H1 (cell line): Measurements from ENCODE around the gene MYLK2. TPM values are rescaled to one million over a fixed set of nuclear protein-coding genes. Genes with fewer than 3 reads are reported as not detected.

ENCODE experiments used
- CBX8 ChIP-seq: fragments of 300-800, 300-1000 bp; sonication (generic); IDR thresholded peaks from 2 replicates; pipeline ENCODE4 v1.7.1; 2016; ENCODE audit warnings: low read depth, low read length, borderline replicate concordance
- JUN ChIP-seq: IDR thresholded peaks from 2 replicates; pipeline ENCODE4 v1.6.1; 2011; ENCODE audit warnings: low read depth, mild to moderate bottlenecking, improper control_type of control experiment, low read length
- SIX5 ChIP-seq: IDR thresholded peaks from 2 replicates; pipeline ENCODE4 v1.6.1; 2011; ENCODE audit warnings: mild to moderate bottlenecking, low read depth, low read length
- SP2 ChIP-seq: IDR thresholded peaks from 2 replicates; pipeline ENCODE4 v1.6.1; 2012; ENCODE audit warnings: mild to moderate bottlenecking, low read length, inconsistent platforms
- polyA plus RNA-seq, 7 experiments: library from polyadenylated mRNA; depleted of rRNA in 3 of 7; stranded (reverse) in 5 of 7; unstranded in 2 of 7; fragments of >200 nt in 5 of 7; fragments of 200-250 nt in 2 of 7; gene quantifications; 1 replicate in 5 of 7; 2 replicates in 1 of 7; 4 replicates in 1 of 7; pipeline versions ENCODE4 v1.2.1 to v1.2.3, GENCODE V29; 2011 to 2013; ENCODE audit warnings: missing spikeins in 2 of 7, mixed read lengths in 2 of 7
- small RNA-seq: library from polyadenylated mRNA; stranded (forward); fragments of <200 nt; extraction: miRNeasy Mini kit (QIAGEN cat#:217004); gene quantifications from one replicate; pipeline ENCODE3, GENCODE V24; 2013; ENCODE audit not compliant: insufficient read depth
- total RNA-seq: library from RNA; stranded (reverse); fragmentation: NEBNext Ultra II Directional; extraction: Animal tissue kit (Norgen Biotek cat#: 25700); gene quantifications from 2 replicates; pipeline ENCODE4 v1.2.1, GENCODE V29; 2021

Gene MYLK2
- total and polyA plus RNA-seq, 2 of the 8 experiments (the other 6 are each of a cell fraction or from before 2014, with no cell fraction given), result 0.22 to 0.26 TPM

- TF ChIP-seq CBX8 (no peak), JUN (no peak), SIX5 (no peak), SP2 (no peak)
Observed at GRCh38 chr20:31883829-31884228, 64.7 kb downstream of the MYLK2 start (continued).

Small RNA genes lying within 50 kb of the gene (small RNA-seq; reads per million reads assigned to genes)
- gene AL160175.1, result not detected

Other genes starting within 250 kb of the MYLK2 start
- 120 and 131 TPM in 2 replicates for gene ID1, start 214.1 kb upstream of the MYLK2 start, total RNA-seq
- gene ID1, start 214.1 kb upstream of the MYLK2 start, polyA plus RNA-seq (2011; rRNA removed), result 357 and 566 TPM in 2 replicates
- gene COX4I2, start 181.4 kb upstream of the MYLK2 start, total RNA-seq, result not detected in 2 replicates
- gene COX4I2, start 181.4 kb upstream of the MYLK2 start, polyA plus RNA-seq (2011; rRNA removed), result 0.26 and 0.97 TPM in 2 replicates
- gene BCL2L1, start 96.5 kb upstream of the MYLK2 start, total RNA-seq, result 64.9 and 66.0 TPM in 2 replicates
- 66.1 and 94.4 TPM in 2 replicates for gene BCL2L1, start 96.5 kb upstream of the MYLK2 start, polyA plus RNA-seq (2011; rRNA removed)
- gene TPX2, start 80.1 kb upstream of the MYLK2 start, total RNA-seq, result 122 and 125 TPM in 2 replicates
- gene TPX2, start 80.1 kb upstream of the MYLK2 start, polyA plus RNA-seq (2011; rRNA removed), result 36.5 and 43.6 TPM in 2 replicates
- not detected in 2 replicates for gene FOXS1, start 26.2 kb downstream of the MYLK2 start, total RNA-seq
- gene FOXS1, start 26.2 kb downstream of the MYLK2 start, polyA plus RNA-seq (2011; rRNA removed), result 0.45 and 0.47 TPM in 2 replicates
- 0.91 and 1.0 TPM in 2 replicates for gene DUSP15, start 51.2 kb downstream of the MYLK2 start, total RNA-seq
- 3.2 and 6.0 TPM in 2 replicates for gene DUSP15, start 51.2 kb downstream of the MYLK2 start, polyA plus RNA-seq (2011; rRNA removed)
- not detected in 2 replicates for gene TTLL9, start 51.3 kb downstream of the MYLK2 start, total RNA-seq
- 0.06 and 0.19 TPM in 2 replicates for gene TTLL9, start 51.3 kb downstream of the MYLK2 start, polyA plus RNA-seq (2011; rRNA removed)
- 14.2 and 14.5 TPM in 2 replicates for gene PDRG1, start 132.7 kb downstream of the MYLK2 start, total RNA-seq
- gene PDRG1, start 132.7 kb downstream of the MYLK2 start, polyA plus RNA-seq (2011; rRNA removed), result 20.1 and 20.8 TPM in 2 replicates
- gene XKR7, start 148.8 kb downstream of the MYLK2 start, total RNA-seq, result 1.8 and 2.4 TPM in 2 replicates
- 2.4 TPM in 2 replicates for gene XKR7, start 148.8 kb downstream of the MYLK2 start, polyA plus RNA-seq (2011; rRNA removed)
- 5.5 and 6.0 TPM in 2 replicates for gene CCM2L, start 191.1 kb downstream of the MYLK2 start, total RNA-seq
- 15.8 and 23.1 TPM in 2 replicates for gene CCM2L, start 191.1 kb downstream of the MYLK2 start, polyA plus RNA-seq (2011; rRNA removed)
- 0.37 and 0.82 TPM in 2 replicates for gene HCK, start 232.9 kb downstream of the MYLK2 start, total RNA-seq
- gene HCK, start 232.9 kb downstream of the MYLK2 start, polyA plus RNA-seq (2011; rRNA removed), result 4.3 and 4.4 TPM in 2 replicates